Fibroblast of lung (primary cell): ENCODE data around the gene FANCI.

Experiments
- EZH2 ChIP-seq: IDR thresholded peaks from 2 replicates; pipeline ENCODE4 v1.5.1; 2012; ENCODE audit warnings: low read length, control low read depth, mild to moderate bottlenecking; ENCODE audit errors: missing control alignments
- TF ChIP-seq, protein P1 (sequence below), 2 donors: IDR thresholded peaks in 1 of 2; conservative IDR thresholded peaks in 1 of 2; 1 replicate in 1 of 2; 2 replicates in 1 of 2; pipeline ENCODE4 v1.5.1; 2011 to 2012; ENCODE audit warnings: low read length in 2 of 2, control low read depth in 1 of 2, inconsistent platforms in 1 of 2, low read depth in 1 of 2, mild to moderate bottlenecking in 1 of 2

DNA sequence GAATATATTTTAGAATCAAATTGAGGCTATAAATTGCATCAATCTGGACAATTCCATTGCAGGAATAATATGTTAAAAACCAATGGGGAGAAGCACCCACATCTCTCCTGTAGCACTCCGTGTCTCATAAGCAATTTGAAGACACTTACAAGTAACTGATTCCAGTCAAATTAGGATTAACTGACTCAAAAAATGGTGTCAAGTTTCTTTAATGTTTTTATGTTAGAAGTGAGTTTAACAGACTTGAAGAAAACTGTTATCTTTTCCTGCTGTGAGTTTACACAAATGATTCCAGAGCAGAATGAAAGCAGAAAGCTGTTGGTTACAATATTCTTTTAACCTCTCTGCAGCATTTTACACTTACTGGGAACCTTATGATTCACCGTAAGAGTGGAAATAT lies 45.6 kb upstream of the FANCI start:
- TF ChIP-seq, protein P1, sequence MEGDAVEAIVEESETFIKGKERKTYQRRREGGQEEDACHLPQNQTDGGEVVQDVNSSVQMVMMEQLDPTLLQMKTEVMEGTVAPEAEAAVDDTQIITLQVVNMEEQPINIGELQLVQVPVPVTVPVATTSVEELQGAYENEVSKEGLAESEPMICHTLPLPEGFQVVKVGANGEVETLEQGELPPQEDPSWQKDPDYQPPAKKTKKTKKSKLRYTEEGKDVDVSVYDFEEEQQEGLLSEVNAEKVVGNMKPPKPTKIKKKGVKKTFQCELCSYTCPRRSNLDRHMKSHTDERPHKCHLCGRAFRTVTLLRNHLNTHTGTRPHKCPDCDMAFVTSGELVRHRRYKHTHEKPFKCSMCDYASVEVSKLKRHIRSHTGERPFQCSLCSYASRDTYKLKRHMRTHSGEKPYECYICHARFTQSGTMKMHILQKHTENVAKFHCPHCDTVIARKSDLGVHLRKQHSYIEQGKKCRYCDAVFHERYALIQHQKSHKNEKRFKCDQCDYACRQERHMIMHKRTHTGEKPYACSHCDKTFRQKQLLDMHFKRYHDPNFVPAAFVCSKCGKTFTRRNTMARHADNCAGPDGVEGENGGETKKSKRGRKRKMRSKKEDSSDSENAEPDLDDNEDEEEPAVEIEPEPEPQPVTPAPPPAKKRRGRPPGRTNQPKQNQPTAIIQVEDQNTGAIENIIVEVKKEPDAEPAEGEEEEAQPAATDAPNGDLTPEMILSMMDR (conservative IDR thresholded peaks at IDR 0.05 in 1 of 2, IDR thresholded peaks at IDR 0.05 in 1 of 2; ENCODE audit: low read depth in 1 of 2, low read length in 2 of 2) = no peak
- no peak for TF ChIP-seq EZH2
